SU-DHL-6 (cell line): ENCODE measurements around the gene ANKRD33B.

Source experiments
- H2AFZ ChIP-seq: fragments of 200-600 bp; sonication (generic); 2 replicates; pipeline ENCODE4 v1.6.1; 2014; ENCODE audit warnings: low read depth, mild to moderate bottlenecking, moderate library complexity, mixed read lengths, antibody characterized with exemption, low read length; ENCODE audit not compliant: severe bottlenecking
- H3F3A ChIP-seq: fragments of 200-600 bp; shearing (Covaris generic); 2 replicates; pipeline ENCODE4 v1.6.0; 2016; ENCODE audit warnings: antibody characterized with exemption, mild to moderate bottlenecking; ENCODE audit not compliant: insufficient read depth
- H3K27ac ChIP-seq: fragments of 200-600 bp; sonication (generic); 2 replicates; pipeline ENCODE4 v1.5.1; 2016; ENCODE audit warnings: low read depth, mild to moderate bottlenecking, low read length, moderate library complexity, mixed read lengths
- H3K27me3 ChIP-seq: fragments of 200-600 bp; sonication (generic), shearing (Covaris generic); 2 replicates; pipeline ENCODE4 v1.6.0; 2014; ENCODE audit warnings: mild to moderate bottlenecking, low read length
- H3K36me3 ChIP-seq: fragments of 200-600 bp; sonication (generic); 2 replicates; pipeline ENCODE4 v1.6.1; 2014; ENCODE audit warnings: mild to moderate bottlenecking, low read length, mixed read lengths
- H3K4me2 ChIP-seq: fragments of 300-600, 200-600 bp; shearing (Covaris generic), sonication (generic); 2 replicates; pipeline ENCODE4 v1.6.0; 2014; ENCODE audit warnings: low read length, low read depth, mild to moderate bottlenecking; ENCODE audit not compliant: poor library complexity, severe bottlenecking
- H3K4me3 ChIP-seq: fragments of 200-600 bp; sonication (generic); 2 replicates; pipeline ENCODE4 v1.5.1; 2014; ENCODE audit warnings: antibody characterized with exemption, low read length, mild to moderate bottlenecking, mixed read lengths; ENCODE audit not compliant: insufficient read depth, poor library complexity, severe bottlenecking
- H3K79me2 ChIP-seq: fragments of 200-600 bp; sonication (generic); 2 replicates; pipeline ENCODE4 v1.6.1; 2014; ENCODE audit warnings: mild to moderate bottlenecking, low read length, moderate library complexity; ENCODE audit not compliant: insufficient read depth
- H3K9ac ChIP-seq: fragments of 200-600 bp; sonication (generic); 2 replicates; pipeline ENCODE4 v1.7.0; 2014; ENCODE audit warnings: mild to moderate bottlenecking, low read length
- H3K9me2 ChIP-seq: fragments of 200-600 bp; sonication (generic); replicated peaks from 2 replicates; pipeline ENCODE4 v1.6.1; 2014; ENCODE audit warnings: low read length; ENCODE audit not compliant: insufficient read depth
- H3K9me3 ChIP-seq: fragments of 200-600 bp; sonication (generic); 2 replicates; pipeline ENCODE4 v1.6.1; 2014; ENCODE audit warnings: low read length, mixed read lengths; ENCODE audit not compliant: insufficient read depth
- H4K20me1 ChIP-seq: fragments of 200-600 bp; sonication (generic); 2 replicates; pipeline ENCODE4 v1.6.1; 2014; ENCODE audit warnings: low read depth, mild to moderate bottlenecking, antibody characterized with exemption, low read length, moderate library complexity, mixed read lengths
- CTCF ChIP-seq: fragments of 200-600 bp; sonication (generic); IDR thresholded peaks from one replicate; pipeline ENCODE4 v1.5.1; 2017; ENCODE audit warnings: antibody characterized with exemption, mild to moderate bottlenecking, low read length, moderate library complexity; ENCODE audit not compliant: insufficient read depth, poor library complexity, severe bottlenecking
- EZH2phosphoT487 ChIP-seq: fragments of 200-600 bp; sonication (generic), shearing (Covaris generic); conservative IDR thresholded peaks from 2 replicates; pipeline ENCODE4 v1.6.1; 2018; ENCODE audit warnings: mild to moderate bottlenecking, antibody characterized with exemption, low read length, moderate library complexity, mixed read lengths

ANKRD33B gene

DNA sequence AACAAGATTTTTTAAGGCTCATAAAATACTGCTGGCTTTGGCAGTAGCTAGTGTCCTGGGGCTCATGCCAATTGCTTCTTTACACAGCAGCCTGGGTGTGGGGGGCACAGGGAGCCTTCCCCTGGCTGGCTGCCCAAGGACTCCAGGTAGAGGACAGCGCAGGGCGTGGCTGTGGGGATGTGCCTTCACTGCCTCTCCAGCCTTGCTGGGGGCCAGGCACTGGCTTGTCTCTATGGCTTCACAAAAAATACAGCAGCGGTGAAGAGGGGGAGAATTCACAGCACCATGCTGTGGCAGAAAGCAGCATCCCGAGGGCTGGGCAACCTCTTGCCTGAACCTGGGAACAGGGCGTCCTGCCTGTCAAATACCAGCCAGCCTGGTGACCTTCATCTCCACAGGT lies 139.8 kb downstream of the ANKRD33B start:
- H3K27me3 ChIP-seq = no peaks in the 10 kb centered on the region
- no peaks in the 10 kb centered on the region for H3K36me3 ChIP-seq
- no peaks in the 10 kb centered on the region for H3K9me3 ChIP-seq
- H3K79me2 ChIP-seq = 0 out of 2 replicates have a peak, but pooled peaks cover 6% of the 10 kb centered on the region
- H3K4me3 ChIP-seq = no peak overlapping the region
- no peaks in the 10 kb centered on the region for H3K9me2 ChIP-seq
- H3F3A ChIP-seq = peaks cover 12% of the 10 kb centered on the region; the same call in 1 of the 2 replicates
- H2AFZ ChIP-seq = no peak overlapping the region
- no peak overlapping the region for H3K4me2 ChIP-seq
- H3K27ac ChIP-seq = no peak overlapping the region
- TF ChIP-seq EZH2phosphoT487 (no peak), CTCF (no peak)
- no peaks in the 10 kb centered on the region; the same call in 1 of the 2 replicates for H4K20me1 ChIP-seq
- no peak overlapping the region for H3K9ac ChIP-seq

DNA sequence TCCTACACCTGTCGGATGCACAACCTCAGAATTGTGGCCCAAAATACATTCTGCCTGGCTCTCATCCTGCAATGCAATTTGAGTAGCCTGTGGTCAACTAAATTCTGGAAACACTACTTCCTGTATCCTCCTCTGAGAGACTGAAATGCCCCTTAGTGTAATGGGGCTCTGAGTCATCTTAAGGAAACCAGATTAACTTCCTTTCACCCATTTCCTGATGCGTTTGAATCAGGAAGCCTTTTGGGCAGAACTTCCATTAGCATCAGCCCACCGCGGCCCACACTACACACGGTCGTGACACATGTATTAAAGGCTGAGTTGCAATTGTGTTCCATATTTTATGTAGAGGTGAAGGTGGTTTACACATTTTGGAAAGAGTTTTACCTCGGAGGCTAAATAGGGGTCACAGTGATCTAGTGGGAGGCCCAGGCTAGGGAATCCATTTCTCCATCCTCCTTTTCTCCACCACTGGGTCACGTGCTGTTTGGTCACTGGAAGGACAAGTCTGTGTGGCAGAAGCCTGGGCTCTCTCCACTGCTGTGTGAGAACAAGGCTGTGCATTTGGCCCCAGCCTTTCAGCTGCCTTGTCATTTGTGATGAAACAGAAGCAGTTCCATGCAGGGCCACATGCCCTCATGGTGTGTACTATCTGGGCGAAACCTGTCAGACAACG lies 141.2 kb downstream of the ANKRD33B start:
- Histone ChIP-seq H3K36me3 (no peaks in the 10 kb centered on the region), H3K9me2 (no peaks in the 10 kb centered on the region), H4K20me1 (no peaks in the 10 kb centered on the region), H3K79me2 (0 out of 2 replicates have a peak, but pooled peaks cover 6% of the 10 kb centered on the region), H2AFZ (no peak overlapping the region), H3K27me3 (no peaks in the 10 kb centered on the region), H3F3A (peaks cover 12% of the 10 kb centered on the region; the same call in 1 of the 2 replicates), H3K4me2 (no peak overlapping the region), H3K9ac (no peak overlapping the region), H3K9me3 (no peaks in the 10 kb centered on the region), H3K27ac (no peak overlapping the region), H3K4me3 (no peak overlapping the region)
- TF ChIP-seq EZH2phosphoT487 (no peak), CTCF (no peak)

GRCh38 chr5:10705747-10706146 lies 141.9 kb downstream of the ANKRD33B start:
- Histone ChIP-seq H3K9me3 (no peaks in the 10 kb centered on the region), H3K36me3 (no peaks in the 10 kb centered on the region), H3K4me3 (no peak overlapping the region), H4K20me1 (no peaks in the 10 kb centered on the region), H3K27me3 (no peaks in the 10 kb centered on the region), H3K9ac (no peak overlapping the region), H3F3A (peaks cover 6% of the 10 kb centered on the region; the same call in 1 of the 2 replicates), H3K9me2 (no peaks in the 10 kb centered on the region), H3K27ac (no peak overlapping the region), H3K79me2 (0 out of 2 replicates have a peak, but pooled peaks cover 5% of the 10 kb centered on the region), H2AFZ (no peak overlapping the region), H3K4me2 (no peak overlapping the region)
- TF ChIP-seq EZH2phosphoT487 (no peak), CTCF (no peak)
